Measurements from ENCODE around the gene TRAPPC8.
"Not testable (repeated sequence)": the region's sequence is repeated elsewhere in the genome, so short reads cannot be mapped to it uniquely, and the experiment has no call there.

DNA sequence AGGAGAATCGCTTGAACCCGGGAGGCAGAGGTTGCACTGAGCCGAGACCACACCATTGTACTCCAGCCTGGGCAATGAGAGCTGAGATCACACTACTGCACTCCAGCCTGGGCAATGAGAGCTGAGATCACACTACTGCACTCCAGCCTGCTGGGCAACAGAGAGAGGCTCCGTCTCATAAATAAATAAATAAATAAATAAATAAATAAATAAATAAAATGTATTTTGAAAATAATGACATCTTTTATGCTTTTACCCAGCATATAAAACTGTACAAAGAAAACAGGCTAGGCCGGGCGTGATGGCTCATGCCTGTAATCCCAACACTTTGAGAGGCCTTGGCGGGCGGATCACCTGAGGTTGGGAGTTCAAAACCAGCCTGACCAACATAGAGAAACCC is 8.2 kb downstream of the TRAPPC8 start:
- TF ChIP-seq, protein P1, sequence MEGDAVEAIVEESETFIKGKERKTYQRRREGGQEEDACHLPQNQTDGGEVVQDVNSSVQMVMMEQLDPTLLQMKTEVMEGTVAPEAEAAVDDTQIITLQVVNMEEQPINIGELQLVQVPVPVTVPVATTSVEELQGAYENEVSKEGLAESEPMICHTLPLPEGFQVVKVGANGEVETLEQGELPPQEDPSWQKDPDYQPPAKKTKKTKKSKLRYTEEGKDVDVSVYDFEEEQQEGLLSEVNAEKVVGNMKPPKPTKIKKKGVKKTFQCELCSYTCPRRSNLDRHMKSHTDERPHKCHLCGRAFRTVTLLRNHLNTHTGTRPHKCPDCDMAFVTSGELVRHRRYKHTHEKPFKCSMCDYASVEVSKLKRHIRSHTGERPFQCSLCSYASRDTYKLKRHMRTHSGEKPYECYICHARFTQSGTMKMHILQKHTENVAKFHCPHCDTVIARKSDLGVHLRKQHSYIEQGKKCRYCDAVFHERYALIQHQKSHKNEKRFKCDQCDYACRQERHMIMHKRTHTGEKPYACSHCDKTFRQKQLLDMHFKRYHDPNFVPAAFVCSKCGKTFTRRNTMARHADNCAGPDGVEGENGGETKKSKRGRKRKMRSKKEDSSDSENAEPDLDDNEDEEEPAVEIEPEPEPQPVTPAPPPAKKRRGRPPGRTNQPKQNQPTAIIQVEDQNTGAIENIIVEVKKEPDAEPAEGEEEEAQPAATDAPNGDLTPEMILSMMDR (IDR thresholded peaks at IDR 0.05 in 8 of 11, conservative IDR thresholded peaks at IDR 0.05 in 3 of 11), result not testable (repeated sequence)
- TF ChIP-seq POLR2A (IDR thresholded peaks at IDR 0.05), result not testable (repeated sequence)
